ENCODE measurements around the gene DNAJC4.

DNA sequence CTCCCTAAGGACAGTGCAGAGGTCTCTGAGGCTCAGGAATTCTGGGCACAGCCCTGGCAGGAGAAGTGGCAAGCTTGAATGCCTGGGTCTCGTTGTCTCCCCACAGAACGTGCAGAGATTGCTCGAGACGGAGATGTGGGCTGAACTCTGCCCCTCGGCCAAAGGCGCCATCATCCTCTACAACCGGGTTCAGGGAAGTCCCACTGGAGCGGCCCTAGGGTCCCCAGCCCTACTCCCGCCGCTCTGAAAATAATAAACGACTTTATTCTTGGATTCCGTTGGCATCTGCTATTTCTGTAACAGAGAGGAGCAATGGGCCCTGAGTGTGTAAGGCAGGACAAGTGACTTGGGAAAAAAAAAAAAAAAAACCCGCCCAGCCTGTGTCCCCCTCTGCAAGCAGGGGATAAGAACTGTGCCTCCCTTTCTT lies 591 bp upstream of the DNAJC4 start:
- TF ChIP-seq, protein P1, sequence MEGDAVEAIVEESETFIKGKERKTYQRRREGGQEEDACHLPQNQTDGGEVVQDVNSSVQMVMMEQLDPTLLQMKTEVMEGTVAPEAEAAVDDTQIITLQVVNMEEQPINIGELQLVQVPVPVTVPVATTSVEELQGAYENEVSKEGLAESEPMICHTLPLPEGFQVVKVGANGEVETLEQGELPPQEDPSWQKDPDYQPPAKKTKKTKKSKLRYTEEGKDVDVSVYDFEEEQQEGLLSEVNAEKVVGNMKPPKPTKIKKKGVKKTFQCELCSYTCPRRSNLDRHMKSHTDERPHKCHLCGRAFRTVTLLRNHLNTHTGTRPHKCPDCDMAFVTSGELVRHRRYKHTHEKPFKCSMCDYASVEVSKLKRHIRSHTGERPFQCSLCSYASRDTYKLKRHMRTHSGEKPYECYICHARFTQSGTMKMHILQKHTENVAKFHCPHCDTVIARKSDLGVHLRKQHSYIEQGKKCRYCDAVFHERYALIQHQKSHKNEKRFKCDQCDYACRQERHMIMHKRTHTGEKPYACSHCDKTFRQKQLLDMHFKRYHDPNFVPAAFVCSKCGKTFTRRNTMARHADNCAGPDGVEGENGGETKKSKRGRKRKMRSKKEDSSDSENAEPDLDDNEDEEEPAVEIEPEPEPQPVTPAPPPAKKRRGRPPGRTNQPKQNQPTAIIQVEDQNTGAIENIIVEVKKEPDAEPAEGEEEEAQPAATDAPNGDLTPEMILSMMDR (optimal IDR thresholded peaks at IDR 0.05 in 1 of 3, IDR thresholded peaks at IDR 0.05 in 1 of 3, conservative IDR thresholded peaks at IDR 0.05 in 1 of 3; ENCODE audit: extremely low read depth in 1 of 3, insufficient read depth in 2 of 3, low read length in 3 of 3): no peak
- TF ChIP-seq EZH2 (IDR thresholded peaks at IDR 0.05; ENCODE audit: low read length): no peak
